ENCODE data around the gene ADAM22. TPM values are rescaled to one million over a fixed set of nuclear protein-coding genes. Genes with fewer than 3 reads are reported as not detected.

ADAM22 gene
- polyA plus RNA-seq, 1 donor from 2014 or later = 46.3 TPM

DNA sequence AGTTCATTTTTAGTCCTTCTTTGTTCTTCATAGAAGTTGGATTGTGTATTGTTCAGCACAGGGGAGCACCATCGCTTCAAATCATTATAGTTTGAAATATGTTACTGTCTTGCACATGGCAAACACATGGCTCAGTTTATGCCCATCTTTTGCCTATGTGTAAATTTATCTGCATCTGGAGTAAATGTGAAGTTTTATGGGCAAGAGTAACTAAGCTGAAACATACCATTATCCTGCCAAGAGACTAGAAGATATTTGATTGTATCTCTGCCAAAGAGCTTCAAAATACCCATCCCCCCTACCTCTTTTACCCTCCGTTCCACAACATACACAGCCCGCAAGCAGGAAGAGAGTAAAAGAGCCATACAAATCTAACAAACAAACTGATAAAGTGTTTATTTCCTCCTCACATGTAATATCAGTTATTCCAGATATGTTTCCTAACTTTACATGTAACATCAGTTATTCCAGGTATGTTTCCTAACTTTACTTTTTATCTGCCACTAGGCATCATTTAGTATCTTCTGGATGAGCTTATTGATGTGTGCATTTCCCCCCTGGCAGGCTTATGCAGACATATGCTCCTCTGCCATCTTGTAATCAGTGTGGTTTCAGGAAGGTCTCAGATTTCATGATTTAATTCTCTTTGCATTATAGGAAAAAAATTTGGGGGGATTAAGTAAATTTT lies 158.1 kb downstream of the ADAM22 start:
- H3K36me3 ChIP-seq (ENCODE audit: insufficient read depth, low read length) = no peaks in the 10 kb centered on the region
- no peaks in the 10 kb centered on the region for H3F3A ChIP-seq (ENCODE audit: insufficient read depth, low read length, poor library complexity, severe bottlenecking)
- H3K79me2 ChIP-seq (replicated peaks; ENCODE audit: insufficient read depth, low read length) = no peaks in the 10 kb centered on the region
- TF ChIP-seq EP300 (conservative IDR thresholded peaks at IDR 0.05; ENCODE audit: poor library complexity, severe bottlenecking) (no peak), RAD21 (conservative IDR thresholded peaks at IDR 0.05) (no peak)
- TF ChIP-seq, protein P1, sequence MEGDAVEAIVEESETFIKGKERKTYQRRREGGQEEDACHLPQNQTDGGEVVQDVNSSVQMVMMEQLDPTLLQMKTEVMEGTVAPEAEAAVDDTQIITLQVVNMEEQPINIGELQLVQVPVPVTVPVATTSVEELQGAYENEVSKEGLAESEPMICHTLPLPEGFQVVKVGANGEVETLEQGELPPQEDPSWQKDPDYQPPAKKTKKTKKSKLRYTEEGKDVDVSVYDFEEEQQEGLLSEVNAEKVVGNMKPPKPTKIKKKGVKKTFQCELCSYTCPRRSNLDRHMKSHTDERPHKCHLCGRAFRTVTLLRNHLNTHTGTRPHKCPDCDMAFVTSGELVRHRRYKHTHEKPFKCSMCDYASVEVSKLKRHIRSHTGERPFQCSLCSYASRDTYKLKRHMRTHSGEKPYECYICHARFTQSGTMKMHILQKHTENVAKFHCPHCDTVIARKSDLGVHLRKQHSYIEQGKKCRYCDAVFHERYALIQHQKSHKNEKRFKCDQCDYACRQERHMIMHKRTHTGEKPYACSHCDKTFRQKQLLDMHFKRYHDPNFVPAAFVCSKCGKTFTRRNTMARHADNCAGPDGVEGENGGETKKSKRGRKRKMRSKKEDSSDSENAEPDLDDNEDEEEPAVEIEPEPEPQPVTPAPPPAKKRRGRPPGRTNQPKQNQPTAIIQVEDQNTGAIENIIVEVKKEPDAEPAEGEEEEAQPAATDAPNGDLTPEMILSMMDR (IDR thresholded peaks at IDR 0.05; ENCODE audit: poor library complexity, severe bottlenecking) = no peak
- H3K9ac ChIP-seq (ENCODE audit: low read length) = no peak overlapping the region
- H3K27me3 ChIP-seq (ENCODE audit: insufficient read depth, low read depth, low read length) = no peaks in the 10 kb centered on the region
- H3K27ac ChIP-seq (ENCODE audit: low read length) = no peak overlapping the region
- H3K4me2 ChIP-seq (ENCODE audit: low read length) = no peak overlapping the region
- H3K9me2 ChIP-seq (ENCODE audit: insufficient read depth, low read length) = no peaks in the 10 kb centered on the region
- H4K20me1 ChIP-seq (ENCODE audit: insufficient read depth) = no peaks in the 10 kb centered on the region
- H3K4me3 ChIP-seq (ENCODE audit: low read length) = no peak overlapping the region
- H3K9me3 ChIP-seq (ENCODE audit: low read length) = no peaks in the 10 kb centered on the region
- no peak overlapping the region for H2AFZ ChIP-seq (ENCODE audit: low read depth, low read length)

DNA sequence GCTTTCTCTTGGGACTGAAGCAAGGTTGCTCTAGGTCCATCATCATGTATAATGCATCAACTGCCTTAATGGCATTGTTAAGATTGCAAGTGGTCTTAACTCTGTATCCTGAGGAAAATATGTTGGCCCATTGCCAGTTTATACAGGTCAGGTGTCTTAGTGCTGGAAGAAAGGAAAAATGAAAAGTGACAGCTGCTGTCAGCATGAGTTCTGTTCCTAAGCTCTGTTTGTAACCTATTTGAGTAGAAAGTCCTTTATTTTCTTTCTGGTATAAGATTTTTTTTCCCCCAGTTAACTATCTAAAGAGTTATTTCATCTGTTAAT lies 158.6 kb downstream of the ADAM22 start:
- Histone ChIP-seq H3K79me2 (replicated peaks; ENCODE audit: insufficient read depth, low read length) (no peaks in the 10 kb centered on the region), H3K36me3 (ENCODE audit: insufficient read depth, low read length) (no peaks in the 10 kb centered on the region), H3F3A (ENCODE audit: insufficient read depth, low read length, poor library complexity, severe bottlenecking) (no peaks in the 10 kb centered on the region), H3K27me3 (ENCODE audit: insufficient read depth, low read depth, low read length) (no peaks in the 10 kb centered on the region), H3K27ac (ENCODE audit: low read length) (no peak overlapping the region), H3K9me3 (ENCODE audit: low read length) (no peaks in the 10 kb centered on the region), H3K9ac (ENCODE audit: low read length) (no peak overlapping the region), H2AFZ (ENCODE audit: low read depth, low read length) (no peak overlapping the region), H4K20me1 (ENCODE audit: insufficient read depth) (no peaks in the 10 kb centered on the region), H3K4me2 (ENCODE audit: low read length) (no peak overlapping the region), H3K4me3 (ENCODE audit: low read length) (no peak overlapping the region), H3K9me2 (ENCODE audit: insufficient read depth, low read length) (no peaks in the 10 kb centered on the region)
- TF ChIP-seq MXI1 (conservative IDR thresholded peaks at IDR 0.05; ENCODE audit: poor library complexity, severe bottlenecking) (no peak), SMC3 (conservative IDR thresholded peaks at IDR 0.05; ENCODE audit: poor library complexity) (no peak), EP300 (conservative IDR thresholded peaks at IDR 0.05; ENCODE audit: poor library complexity, severe bottlenecking) (no peak), RAD21 (conservative IDR thresholded peaks at IDR 0.05) (no peak), POLR2AphosphoS5 (IDR thresholded peaks at IDR 0.05) (no peak), TAF1 (IDR thresholded peaks at IDR 0.05; ENCODE audit: low read depth) (no peak), EZH2 (IDR thresholded peaks at IDR 0.05; ENCODE audit: borderline replicate concordance, insufficient read depth, low read length, poor library complexity, severe bottlenecking) (no peak)
- TF ChIP-seq, protein P1 (IDR thresholded peaks at IDR 0.05; ENCODE audit: poor library complexity, severe bottlenecking) = no peak
- TF ChIP-seq, protein P2, sequence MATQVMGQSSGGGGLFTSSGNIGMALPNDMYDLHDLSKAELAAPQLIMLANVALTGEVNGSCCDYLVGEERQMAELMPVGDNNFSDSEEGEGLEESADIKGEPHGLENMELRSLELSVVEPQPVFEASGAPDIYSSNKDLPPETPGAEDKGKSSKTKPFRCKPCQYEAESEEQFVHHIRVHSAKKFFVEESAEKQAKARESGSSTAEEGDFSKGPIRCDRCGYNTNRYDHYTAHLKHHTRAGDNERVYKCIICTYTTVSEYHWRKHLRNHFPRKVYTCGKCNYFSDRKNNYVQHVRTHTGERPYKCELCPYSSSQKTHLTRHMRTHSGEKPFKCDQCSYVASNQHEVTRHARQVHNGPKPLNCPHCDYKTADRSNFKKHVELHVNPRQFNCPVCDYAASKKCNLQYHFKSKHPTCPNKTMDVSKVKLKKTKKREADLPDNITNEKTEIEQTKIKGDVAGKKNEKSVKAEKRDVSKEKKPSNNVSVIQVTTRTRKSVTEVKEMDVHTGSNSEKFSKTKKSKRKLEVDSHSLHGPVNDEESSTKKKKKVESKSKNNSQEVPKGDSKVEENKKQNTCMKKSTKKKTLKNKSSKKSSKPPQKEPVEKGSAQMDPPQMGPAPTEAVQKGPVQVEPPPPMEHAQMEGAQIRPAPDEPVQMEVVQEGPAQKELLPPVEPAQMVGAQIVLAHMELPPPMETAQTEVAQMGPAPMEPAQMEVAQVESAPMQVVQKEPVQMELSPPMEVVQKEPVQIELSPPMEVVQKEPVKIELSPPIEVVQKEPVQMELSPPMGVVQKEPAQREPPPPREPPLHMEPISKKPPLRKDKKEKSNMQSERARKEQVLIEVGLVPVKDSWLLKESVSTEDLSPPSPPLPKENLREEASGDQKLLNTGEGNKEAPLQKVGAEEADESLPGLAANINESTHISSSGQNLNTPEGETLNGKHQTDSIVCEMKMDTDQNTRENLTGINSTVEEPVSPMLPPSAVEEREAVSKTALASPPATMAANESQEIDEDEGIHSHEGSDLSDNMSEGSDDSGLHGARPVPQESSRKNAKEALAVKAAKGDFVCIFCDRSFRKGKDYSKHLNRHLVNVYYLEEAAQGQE (IDR thresholded peaks at IDR 0.05; ENCODE audit: borderline replicate concordance) = no peak
